ENCODE results near the gene DMD. TPM values are rescaled to one million over a fixed set of nuclear protein-coding genes. Genes with fewer than 3 reads are reported as not detected.

The DMD gene
- polyA plus RNA-seq, 3 donors, result 0.23 TPM; not detected in 2

- no peaks in the 10 kb centered on the region for H3K27me3 Mint-ChIP-seq (ENCODE audit: low read depth in 3 of 3)
- Histone ChIP-seq H3K36me3 (replicated peaks in 1 of 2; ENCODE audit: control insufficient read depth in 1 of 2, insufficient read depth in 2 of 2, low read length in 2 of 2) (no peaks in the 10 kb centered on the region), H3K79me2 (ENCODE audit: insufficient read depth, low read length) (no peaks in the 10 kb centered on the region), H4K20me1 (ENCODE audit: insufficient read depth, low read length) (no peaks in the 10 kb centered on the region), H3K4me1 (ENCODE audit: control insufficient read depth in 1 of 2, insufficient read depth in 2 of 2, low read length in 2 of 2) (no peaks in the 10 kb centered on the region), H3K4me2 (replicated peaks; ENCODE audit: extremely low read depth, low read length, poor library complexity, severe bottlenecking) (no peak overlapping the region), H3K9ac (ENCODE audit: insufficient read depth, low read length, poor library complexity, severe bottlenecking) (no peak overlapping the region), H3K27ac (ENCODE audit: low read depth in 1 of 2, low read length in 2 of 2) (no peak overlapping the region), H3K9me3 (replicated peaks in 1 of 2; ENCODE audit: control insufficient read depth in 1 of 2, insufficient read depth in 1 of 2, low read length in 2 of 2) (no peaks in the 10 kb centered on the region), H3K27me3 (ENCODE audit: control insufficient read depth in 2 of 2, insufficient read depth in 2 of 2, low read length in 2 of 2) (no peaks in the 10 kb centered on the region), H2AFZ (ENCODE audit: insufficient read depth, low read depth, low read length, poor library complexity, severe bottlenecking) (no peak overlapping the region), H3K4me3 (replicated peaks in 1 of 3; ENCODE audit: low read depth in 2 of 3, low read length in 3 of 3) (no peak overlapping the region)
- TF ChIP-seq CTCF (IDR thresholded peaks at IDR 0.05), result no peak
- H3K9me3 Mint-ChIP-seq, result peaks cover 0 to 3% (median 0%) of the 10 kb centered on the region in 7 donors
- no peaks in the 10 kb centered on the region for H3K36me3 Mint-ChIP-seq
- no CpG with 5 or more reads among the region's 1 CpG for WGBS (ENCODE audit: insufficient coverage)
- no peaks in the 10 kb centered on the region for H3K4me1 Mint-ChIP-seq
- H3K27ac Mint-ChIP-seq, result no peak overlapping the region
- intact Hi-C loops (cut with micrococcal nuclease), result no loop called here
- DNase-seq, result no peak
- H3K4me3 Mint-ChIP-seq, result no peak overlapping the region
These were observed 2025.5 kb downstream of the DMD start for GRCh38 chrX:31185884-31186283.

GRCh38 chrX:31181377-31182000 lies 2029.9 kb downstream of the DMD start:
- Mint-ChIP-seq H3K4me1 (no peaks in the 10 kb centered on the region), H3K27me3 (ENCODE audit: low read depth in 3 of 3) (no peaks in the 10 kb centered on the region), H3K27ac (no peak overlapping the region), H3K9me3 (peaks cover 0 to 3% (median 0%) of the 10 kb centered on the region in 7 donors), H3K4me3 (no peak overlapping the region), H3K36me3 (no peaks in the 10 kb centered on the region)
- no peaks in the 10 kb centered on the region for H3K36me3 ChIP-seq (replicated peaks in 1 of 2; ENCODE audit: control insufficient read depth in 1 of 2, insufficient read depth in 2 of 2, low read length in 2 of 2)
- no peak for DNase-seq
- no peaks in the 10 kb centered on the region for H4K20me1 ChIP-seq (ENCODE audit: insufficient read depth, low read length)
- no peak overlapping the region for H3K4me3 ChIP-seq (replicated peaks in 1 of 3; ENCODE audit: low read depth in 2 of 3, low read length in 3 of 3)
- no peaks in the 10 kb centered on the region for H3K79me2 ChIP-seq (ENCODE audit: insufficient read depth, low read length)
- no peak overlapping the region for H3K9ac ChIP-seq (ENCODE audit: insufficient read depth, low read length, poor library complexity, severe bottlenecking)
- no peak overlapping the region for H3K4me2 ChIP-seq (replicated peaks; ENCODE audit: extremely low read depth, low read length, poor library complexity, severe bottlenecking)
- 83% methylated on average over 1 of the region's 4 CpGs for WGBS (ENCODE audit: insufficient coverage)
- H3K27ac ChIP-seq (ENCODE audit: low read depth in 1 of 2, low read length in 2 of 2), result no peak overlapping the region
- no peak overlapping the region for H2AFZ ChIP-seq (ENCODE audit: insufficient read depth, low read depth, low read length, poor library complexity, severe bottlenecking)
- intact Hi-C loops (cut with micrococcal nuclease), result no loop called here
- H3K9me3 ChIP-seq (replicated peaks in 1 of 2; ENCODE audit: control insufficient read depth in 1 of 2, insufficient read depth in 1 of 2, low read length in 2 of 2), result no peaks in the 10 kb centered on the region
- TF ChIP-seq CTCF (IDR thresholded peaks at IDR 0.05), result no peak
- H3K27me3 ChIP-seq (ENCODE audit: control insufficient read depth in 2 of 2, insufficient read depth in 2 of 2, low read length in 2 of 2), result no peaks in the 10 kb centered on the region
- no peaks in the 10 kb centered on the region for H3K4me1 ChIP-seq (ENCODE audit: control insufficient read depth in 1 of 2, insufficient read depth in 2 of 2, low read length in 2 of 2)

Measured in CD14-positive monocyte (primary cell).